ENCODE measurements around the gene MOBP.

- TF ChIP-seq POLR2A (IDR thresholded peaks at IDR 0.05; ENCODE audit: low read depth, low read length) (no peak), TAF1 (IDR thresholded peaks at IDR 0.05; ENCODE audit: borderline replicate concordance, low read depth, low read length) (no peak)
Measured at GRCh38 chr3:39438880-39439279, 28.6 kb upstream of the MOBP start.

Data from GM12892 (cell line).